T-cell (primary cell): Measurements from ENCODE around the gene DGUOK. TPM values are rescaled to one million over a fixed set of nuclear protein-coding genes. Genes with fewer than 3 reads are reported as not detected.
"Not testable (repeated sequence)": the region's sequence is repeated elsewhere in the genome, so short reads cannot be mapped to it uniquely, and the experiment has no call there.

ENCODE experiments used
- ATAC-seq, 4 experiments: fragments of 200-7000 bp in 3 of 4; fragments of 150-1000 bp in 1 of 4; cut with Tn5 transposase; replicated peaks in 1 of 4; 1 replicate in 3 of 4; 2 replicates in 1 of 4; pipeline ENCODE4 v1.10.0; 2021; ENCODE audit warnings: moderate library complexity in 3 of 4, mild to moderate bottlenecking in 2 of 4, moderate number of reproducible peaks in 1 of 4
- CTCF ChIA-PET, 2 donors: fragments of 300-600 bp; sonication (Branson Sonifier 250); formaldehyde crosslinking; loops; one replicate each; lab custom pipeline; 2022; ENCODE audit warnings: antibody characterized with exemption in 2 of 2; lab: Charles Lee
- POLR2A ChIA-PET, 2 donors: fragments of 300-600 bp; sonication (Branson Sonifier 250); formaldehyde crosslinking; loops; one replicate each; lab custom pipeline; 2022; ENCODE audit warnings: antibody characterized with exemption in 2 of 2; lab: Charles Lee
- DNase-seq, 35 experiments: peaks; one replicate each; pipeline versions ENCODE4 v3.0.0 to v3.0.0-alpha.2; 2013 to 2023
- H3K27ac ChIP-seq: one replicate; pipeline ENCODE4 v1.5.1; 2013; ENCODE audit warnings: low read length
- H3K27me3 ChIP-seq, 2 experiments: replicated peaks in 1 of 2; 1 replicate in 1 of 2; 2 replicates in 1 of 2; pipeline versions ENCODE4 v1.6.1 to v1.7.0; 2013; ENCODE audit warnings: low read length in 1 of 2, mixed read lengths in 1 of 2; ENCODE audit not compliant: control insufficient read depth in 2 of 2, insufficient read depth in 2 of 2; ENCODE audit errors: extremely low read depth in 1 of 2
- H3K36me3 ChIP-seq, 2 donors: 1 replicate in 1 of 2; 2 replicates in 1 of 2; pipeline versions ENCODE4 v1.6.1 to v1.7.0; 2013; ENCODE audit warnings: low read length in 1 of 2; ENCODE audit not compliant: control insufficient read depth in 2 of 2, insufficient read depth in 1 of 2; ENCODE audit errors: extremely low read depth in 1 of 2
- H3K4me1 ChIP-seq, 2 experiments: 1 replicate in 1 of 2; 2 replicates in 1 of 2; pipeline versions ENCODE4 v1.6.1 to v1.7.0; 2013; ENCODE audit warnings: low read length in 2 of 2, mixed read lengths in 1 of 2; ENCODE audit not compliant: insufficient read depth in 2 of 2, control insufficient read depth in 1 of 2; ENCODE audit errors: extremely low read depth in 1 of 2
- H3K4me3 ChIP-seq, 2 donors: 1 replicate in 1 of 2; 2 replicates in 1 of 2; pipeline versions ENCODE4 v1.5.1 to v1.7.0; 2013; ENCODE audit warnings: mild to moderate bottlenecking in 2 of 2, low read length in 1 of 2, moderate library complexity in 1 of 2; ENCODE audit not compliant: control insufficient read depth in 1 of 2; ENCODE audit errors: extremely low read depth in 1 of 2
- H3K9me3 ChIP-seq: 2 replicates; pipeline ENCODE4 v1.7.0; 2013
- H3K27ac Mint-ChIP-seq, 2 donors: one replicate each; pipeline ENCODE4 v1.8.0; 2020 to 2021; ENCODE audit warnings: mild to moderate bottlenecking in 2 of 2, mixed read lengths in 2 of 2
- H3K27me3 Mint-ChIP-seq, 2 donors: one replicate each; pipeline ENCODE4 v1.8.0; 2021 to 2022; ENCODE audit warnings: mixed read lengths in 2 of 2
- H3K36me3 Mint-ChIP-seq: one replicate; pipeline ENCODE4 v1.8.0; 2021; ENCODE audit warnings: mixed read lengths
- H3K4me1 Mint-ChIP-seq, 3 donors: one replicate each; pipeline ENCODE4 v1.8.0; 2020 to 2022; ENCODE audit warnings: mixed read lengths in 3 of 3, mild to moderate bottlenecking in 1 of 3
- H3K4me3 Mint-ChIP-seq, 3 donors: one replicate each; pipeline ENCODE4 v1.8.0; 2020 to 2022; ENCODE audit warnings: mild to moderate bottlenecking in 3 of 3, mixed read lengths in 3 of 3, moderate library complexity in 3 of 3
- H3K9me3 Mint-ChIP-seq, 3 donors: one replicate each; pipeline ENCODE4 v1.8.0; 2020 to 2022; ENCODE audit warnings: mixed read lengths in 3 of 3
- WGBS: methylation state at CpG from one replicate; pipeline ENCODE4 v1.1.5; 2013; ENCODE audit warnings: missing lambda C conversion rate; ENCODE audit not compliant: insufficient coverage; 5-methylcytosine and 5-hydroxymethylcytosine counted together
- total RNA-seq, 35 experiments: library from RNA in 6 of 35; stranded (reverse) in 6 of 35; fragments of 120-200 nt in 1 of 35; gene quantifications; one replicate each; pipeline versions ENCODE4 v1.2.1 to v1.2.4 and lab custom pipeline; 2013 to 2026

The DGUOK gene
- total RNA-seq (10 to 100 TPM; 44.0 to 70.2 (median 62.5) TPM), total RNA-seq (lab: John Stamatoyannopoulos, UW) (17.7 to 55.7 (median 36.5) reads per million in 29 experiments)
- 71.7 TPM for total RNA-seq (2013)

GRCh38 chr2:73926493-73927327 is at the start of gene DGUOK:
DGUOK (plus strand) TSS chr2:73926880; CDS start chr2:73926911, 31 bp downstream.
- Histone ChIP-seq H3K9me3 (no peaks in the 10 kb centered on the region), H3K36me3 (no peaks in the 10 kb centered on the region), H3K4me3 (peak within 1 kb of the TSS; percentile 78 to 89), H3K4me1 (peaks cover 30 to 36% of the 10 kb centered on the region in 2 experiments), H3K27ac (peak within 1 kb of the TSS; percentile 98), H3K27me3 (no peaks in the 10 kb centered on the region)
- ChIA-PET CTCF (interaction anchor here in 1 of 2 donors (1.2 kb wide), 1 partner anchor 12 kb away, joined by 4 read pairs; no protein-coding TSS in a partner anchor), POLR2A (interaction anchor here in 1 of 2 donors (0.5 kb wide), 1 partner anchor 61 kb away, joined by 3 read pairs; no protein-coding TSS in a partner anchor)
- Mint-ChIP-seq H3K36me3 (peaks cover 16% of the 10 kb centered on the region), H3K4me3 (peak within 1 kb of the TSS; percentile 90 to 94 (median 91)), H3K9me3 (no peaks in the 10 kb centered on the region), H3K27me3 (no peaks in the 10 kb centered on the region), H3K4me1 (peaks cover 39 to 52% (median 50%) of the 10 kb centered on the region in 3 donors), H3K27ac (peak within 1 kb of the TSS; percentile 94 to 96)
- WGBS = under 1% methylated on average over 38 of the region's 50 CpGs
- ATAC-seq (peak; percentile 99 to 100 (median 99)), DNase-seq (peak; percentile 85 to 100 (median 98))

- no peaks in the 10 kb centered on the region for H3K4me1 Mint-ChIP-seq
- Histone ChIP-seq H3K9me3 (no peaks in the 10 kb centered on the region), H3K4me3 (no peak overlapping the region), H3K27me3 (no peaks in the 10 kb centered on the region), H3K27ac (no peak overlapping the region), H3K36me3 (peaks cover 0 to 2% of the 10 kb centered on the region in 2 donors), H3K4me1 (no peaks in the 10 kb centered on the region)
- 70% methylated on average over 4 of the region's 9 CpGs for WGBS
- ChIA-PET POLR2A (no interaction called here), CTCF (no interaction called here)
- H3K9me3 Mint-ChIP-seq = no peaks in the 10 kb centered on the region
- H3K4me3 Mint-ChIP-seq = no peak overlapping the region
- ATAC-seq = no peak
- H3K27me3 Mint-ChIP-seq = no peaks in the 10 kb centered on the region
- no peak overlapping the region for H3K27ac Mint-ChIP-seq
- no peak for DNase-seq
- peaks cover 5% of the 10 kb centered on the region for H3K36me3 Mint-ChIP-seq
Observed at GRCh38 chr2:73877071-73877802, 49.4 kb upstream of the DGUOK start.

- H3K4me3 ChIP-seq, POLR2A ChIA-PET, H3K36me3 Mint-ChIP-seq, ATAC-seq, H3K9me3 ChIP-seq, H3K27me3 Mint-ChIP-seq, H3K27ac Mint-ChIP-seq, H3K36me3 ChIP-seq, H3K4me1 ChIP-seq, H3K27me3 ChIP-seq, H3K4me1 Mint-ChIP-seq, H3K9me3 Mint-ChIP-seq, H3K4me3 Mint-ChIP-seq, CTCF ChIA-PET, H3K27ac ChIP-seq, DNase-seq: not testable (repeated sequence)
- 100% methylated on average over 3 of the region's 5 CpGs for WGBS
Observed at GRCh38 chr2:73877984-73878383, 48.7 kb upstream of the DGUOK start.

GRCh38 chr2:73885406-73885805 is 41.3 kb upstream of the DGUOK start:
- Mint-ChIP-seq H3K4me1 (peaks cover 2 to 19% (median 9%) of the 10 kb centered on the region in 3 donors), H3K36me3 (no peaks in the 10 kb centered on the region), H3K4me3 (no peak overlapping the region), H3K27me3 (no peaks in the 10 kb centered on the region), H3K9me3 (no peaks in the 10 kb centered on the region), H3K27ac (no peak overlapping the region)
- no peak overlapping the region for H3K4me3 ChIP-seq
- H3K27me3 ChIP-seq = no peaks in the 10 kb centered on the region
- no peaks in the 10 kb centered on the region for H3K9me3 ChIP-seq
- ATAC-seq (no peak), DNase-seq (no peak)
- H3K27ac ChIP-seq = no peak overlapping the region
- WGBS = 100% methylated on average over 1 of the region's 2 CpGs
- H3K4me1 ChIP-seq = no peaks in the 10 kb centered on the region
- ChIA-PET CTCF (no interaction called here), POLR2A (no interaction called here)
- no peaks in the 10 kb centered on the region for H3K36me3 ChIP-seq

- no peak overlapping the region for H3K4me3 ChIP-seq
- H3K4me1 ChIP-seq = no peaks in the 10 kb centered on the region
- no peaks in the 10 kb centered on the region for H3K36me3 Mint-ChIP-seq
- DNase-seq (no peak), ATAC-seq (no peak)
- no peaks in the 10 kb centered on the region for H3K9me3 ChIP-seq
- H3K36me3 ChIP-seq = no peaks in the 10 kb centered on the region
- peaks cover 2 to 19% (median 9%) of the 10 kb centered on the region in 3 donors for H3K4me1 Mint-ChIP-seq
- H3K9me3 Mint-ChIP-seq = no peaks in the 10 kb centered on the region
- ChIA-PET POLR2A (no interaction called here), CTCF (no interaction called here)
- WGBS = no CpG with 5 or more reads among the region's 4 CpGs
- H3K27me3 ChIP-seq = no peaks in the 10 kb centered on the region
- no peak overlapping the region for H3K27ac ChIP-seq
- H3K27me3 Mint-ChIP-seq = no peaks in the 10 kb centered on the region
- H3K27ac Mint-ChIP-seq = no peak overlapping the region
- H3K4me3 Mint-ChIP-seq = no peak overlapping the region
Observed at GRCh38 chr2:73886357-73886756, 40.3 kb upstream of the DGUOK start.

GRCh38 chr2:73887596-73888353 is 38.9 kb upstream of the DGUOK start:
- H3K4me1 ChIP-seq, H3K27ac Mint-ChIP-seq, H3K9me3 Mint-ChIP-seq, H3K27ac ChIP-seq, CTCF ChIA-PET, H3K36me3 Mint-ChIP-seq, H3K36me3 ChIP-seq, DNase-seq, H3K27me3 ChIP-seq, H3K27me3 Mint-ChIP-seq, H3K9me3 ChIP-seq, ATAC-seq, H3K4me3 ChIP-seq: not testable (repeated sequence)
- Mint-ChIP-seq H3K4me1 (peaks cover 2 to 19% (median 9%) of the 10 kb centered on the region in 3 donors), H3K4me3 (peak overlapping the region in 1 of 3 donors; percentile 13)
- POLR2A ChIA-PET = interaction anchor here in 1 of 2 donors (0.7 kb wide), 1 partner anchor 53 kb away, joined by 4 read pairs; no protein-coding TSS in a partner anchor
- WGBS = 67% methylated on average over 4 of the region's 11 CpGs
